Kidney epithelial cell (primary cell): ENCODE data around the gene BCAS4. TPM values are rescaled to one million over a fixed set of nuclear protein-coding genes. Genes with fewer than 3 reads are reported as not detected.

ENCODE experiments used
- DNase-seq: peaks from one replicate; pipeline ENCODE4 v3.0.0-alpha.2; 2010; ENCODE audit warnings: low read depth
- H3K27me3 ChIP-seq: 2 replicates; pipeline ENCODE4 v1.6.0; 2011; ENCODE audit warnings: low read length; ENCODE audit not compliant: control insufficient read depth, insufficient read depth
- H3K36me3 ChIP-seq: 2 replicates; pipeline ENCODE4 v1.5.1; 2011; ENCODE audit warnings: low read length; ENCODE audit not compliant: control insufficient read depth, insufficient read depth
- H3K4me3 ChIP-seq: 2 replicates; pipeline ENCODE4 v1.5.1; 2011; ENCODE audit warnings: low read depth, mild to moderate bottlenecking, control low read depth, low read length
- total RNA-seq: library from RNA; depleted of rRNA; stranded (reverse); fragments of >200 nt; gene quantifications from 2 replicates; pipeline ENCODE4 v1.2.3, GENCODE V29; 2015
- TF ChIP-seq, protein P1 (sequence below): IDR thresholded peaks from 2 replicates; pipeline ENCODE4 v1.5.1; 2011; ENCODE audit warnings: mild to moderate bottlenecking, moderate library complexity, low read length, control low read depth, inconsistent platforms; ENCODE audit not compliant: insufficient read depth, poor library complexity, severe bottlenecking

BCAS4 gene
- total RNA-seq, 1 donor from 2014 or later: 28.0 TPM

DNA sequence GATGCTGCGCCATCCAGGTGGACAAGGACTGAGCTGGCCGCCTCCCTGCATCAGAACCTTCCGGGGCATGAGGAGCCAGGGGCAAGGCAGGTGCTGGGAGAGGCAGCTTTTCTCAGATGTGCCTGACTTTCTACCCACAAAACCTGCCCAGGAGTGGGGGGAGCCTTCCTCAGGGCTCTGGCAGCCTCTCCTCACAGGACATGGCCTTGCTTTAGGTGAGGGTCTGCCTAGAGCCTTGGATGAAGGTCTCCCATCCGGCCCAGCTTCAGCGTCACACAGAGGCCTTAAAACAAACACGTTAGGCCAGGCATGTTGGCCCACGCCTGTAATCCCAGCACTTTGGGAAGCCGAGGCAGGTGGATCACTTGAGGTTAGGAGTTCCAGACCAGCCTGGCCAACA is 7.4 kb downstream of the BCAS4 start:
- Histone ChIP-seq H3K4me3 (no peak overlapping the region), H3K27me3 (no peaks in the 10 kb centered on the region), H3K36me3 (no peaks in the 10 kb centered on the region)
- TF ChIP-seq, protein P1, sequence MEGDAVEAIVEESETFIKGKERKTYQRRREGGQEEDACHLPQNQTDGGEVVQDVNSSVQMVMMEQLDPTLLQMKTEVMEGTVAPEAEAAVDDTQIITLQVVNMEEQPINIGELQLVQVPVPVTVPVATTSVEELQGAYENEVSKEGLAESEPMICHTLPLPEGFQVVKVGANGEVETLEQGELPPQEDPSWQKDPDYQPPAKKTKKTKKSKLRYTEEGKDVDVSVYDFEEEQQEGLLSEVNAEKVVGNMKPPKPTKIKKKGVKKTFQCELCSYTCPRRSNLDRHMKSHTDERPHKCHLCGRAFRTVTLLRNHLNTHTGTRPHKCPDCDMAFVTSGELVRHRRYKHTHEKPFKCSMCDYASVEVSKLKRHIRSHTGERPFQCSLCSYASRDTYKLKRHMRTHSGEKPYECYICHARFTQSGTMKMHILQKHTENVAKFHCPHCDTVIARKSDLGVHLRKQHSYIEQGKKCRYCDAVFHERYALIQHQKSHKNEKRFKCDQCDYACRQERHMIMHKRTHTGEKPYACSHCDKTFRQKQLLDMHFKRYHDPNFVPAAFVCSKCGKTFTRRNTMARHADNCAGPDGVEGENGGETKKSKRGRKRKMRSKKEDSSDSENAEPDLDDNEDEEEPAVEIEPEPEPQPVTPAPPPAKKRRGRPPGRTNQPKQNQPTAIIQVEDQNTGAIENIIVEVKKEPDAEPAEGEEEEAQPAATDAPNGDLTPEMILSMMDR: no peak
- no peak for DNase-seq

- no peaks in the 10 kb centered on the region for H3K27me3 ChIP-seq
- TF ChIP-seq, protein P1: no peak
- H3K4me3 ChIP-seq: no peak overlapping the region
- H3K36me3 ChIP-seq: no peaks in the 10 kb centered on the region
- no peak for DNase-seq
Measured at GRCh38 chr20:50804437-50805348, 9.8 kb downstream of the BCAS4 start.

DNA sequence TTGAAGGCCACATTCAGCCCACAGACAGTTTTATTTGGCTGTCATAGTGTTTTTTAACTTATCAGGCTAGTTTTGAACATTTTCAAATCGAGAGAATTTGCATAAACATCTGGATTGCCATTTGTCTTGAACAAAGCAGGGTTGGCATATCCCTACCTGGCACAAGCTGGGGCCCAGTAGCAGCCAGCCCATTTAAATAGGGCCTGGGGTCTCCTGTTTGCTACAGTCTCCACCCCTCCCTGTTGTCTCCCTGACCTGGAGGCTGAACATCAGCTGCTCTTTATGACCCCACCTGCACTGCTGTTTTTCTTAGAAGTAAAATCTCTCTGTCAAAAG is 10.5 kb downstream of the BCAS4 start:
- Histone ChIP-seq H3K36me3 (no peaks in the 10 kb centered on the region), H3K27me3 (no peaks in the 10 kb centered on the region), H3K4me3 (no peak overlapping the region)
- DNase-seq: no peak
- TF ChIP-seq, protein P1: no peak

GRCh38 chr20:50806126-50806768 is 11.4 kb downstream of the BCAS4 start:
- no peaks in the 10 kb centered on the region for H3K27me3 ChIP-seq
- H3K4me3 ChIP-seq: no peak overlapping the region
- TF ChIP-seq, protein P1: no peak
- H3K36me3 ChIP-seq: no peaks in the 10 kb centered on the region
- no peak for DNase-seq

DNA sequence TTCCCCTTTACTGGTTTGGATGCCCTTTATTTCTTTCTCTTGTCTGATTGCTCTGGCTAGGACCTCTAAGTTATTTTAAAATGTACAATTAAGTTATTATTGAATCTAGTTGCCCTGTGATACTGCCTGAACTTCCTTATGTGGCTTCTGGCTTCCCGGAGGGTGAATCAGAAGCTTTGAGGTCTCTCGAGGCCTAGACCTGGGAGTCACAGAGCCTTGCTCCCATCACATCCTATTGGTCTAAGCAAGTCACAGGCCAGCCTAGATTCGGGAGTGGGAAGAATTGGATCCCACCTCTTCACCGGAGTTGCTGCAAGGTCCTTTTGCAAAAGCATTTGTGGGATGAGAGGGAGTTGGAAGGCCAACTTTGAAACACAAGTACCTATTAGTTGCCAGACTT is 15.2 kb downstream of the BCAS4 start:
- Histone ChIP-seq H3K4me3 (no peak overlapping the region), H3K27me3 (no peaks in the 10 kb centered on the region), H3K36me3 (no peaks in the 10 kb centered on the region)
- TF ChIP-seq, protein P1: no peak
- DNase-seq: no peak

- Histone ChIP-seq H3K4me3 (no peak overlapping the region), H3K36me3 (no peaks in the 10 kb centered on the region), H3K27me3 (no peaks in the 10 kb centered on the region)
- no peak for DNase-seq
- TF ChIP-seq, protein P1: no peak
Measured at GRCh38 chr20:50810842-50811241, 16.0 kb downstream of the BCAS4 start.
